GM12891 (cell line): ENCODE measurements around the gene SRSF12.

Experiments used
- DNase-seq: peaks from one replicate; pipeline ENCODE4 v3.0.0; 2011; ENCODE audit warnings: low spot score; ENCODE audit not compliant: insufficient read length
- FAIRE-seq: peaks from 2 replicates; lab custom pipeline; 2011; peaks lifted over from hg19 to GRCh38; lab: Jason Lieb, UNC
- PAX5 ChIP-seq: IDR thresholded peaks from 2 replicates; pipeline ENCODE4 v1.6.1; 2011; ENCODE audit warnings: low read length, moderate library complexity, mild to moderate bottlenecking; ENCODE audit not compliant: insufficient read depth, severe bottlenecking
- POLR2A ChIP-seq: IDR thresholded peaks from 2 replicates; pipeline ENCODE4 v1.6.1; 2011; ENCODE audit warnings: low read depth, low read length, control low read depth
- POLR2AphosphoS5 ChIP-seq: IDR thresholded peaks from 2 replicates; pipeline ENCODE4 v1.6.1; 2011; ENCODE audit warnings: low read depth, low read length, control low read depth
- POU2F2 ChIP-seq: IDR thresholded peaks from 2 replicates; pipeline ENCODE4 v1.6.1; 2011; ENCODE audit warnings: low read depth, mild to moderate bottlenecking, control low read depth, low read length, moderate library complexity
- SPI1 ChIP-seq: IDR thresholded peaks from 2 replicates; pipeline ENCODE4 v1.6.1; 2011; ENCODE audit warnings: low read depth, low read length, control low read depth
- TAF1 ChIP-seq: IDR thresholded peaks from 2 replicates; pipeline ENCODE4 v1.6.1; 2011; ENCODE audit warnings: low read depth, low read length, control low read depth

The SRSF12 gene

GRCh38 chr6:89098461-89098860 lies 19.4 kb downstream of the SRSF12 start:
- no peak for FAIRE-seq
- DNase-seq = no peak
- TF ChIP-seq PAX5 (no peak), POLR2AphosphoS5 (no peak), TAF1 (no peak), POU2F2 (no peak), POLR2A (no peak), SPI1 (no peak)

- DNase-seq (no peak), FAIRE-seq (no peak)
- TF ChIP-seq POLR2AphosphoS5 (no peak), POLR2A (no peak), TAF1 (no peak), SPI1 (no peak), PAX5 (no peak), POU2F2 (no peak)
Observed at GRCh38 chr6:89087881-89088280, 30.0 kb downstream of the SRSF12 start.

GRCh38 chr6:89085409-89086205 lies 32.3 kb downstream of the SRSF12 start:
- no peak for DNase-seq
- FAIRE-seq = no peak
- no peak for TF ChIP-seq POU2F2
- TF ChIP-seq POLR2AphosphoS5 = peak; percentile 48

- no peak for TF ChIP-seq POU2F2
- TF ChIP-seq POLR2A = no peak
- no peak for TF ChIP-seq POLR2AphosphoS5
- no peak for TF ChIP-seq TAF1
- no peak for TF ChIP-seq PAX5
- TF ChIP-seq SPI1 = no peak
- FAIRE-seq = no peak
- DNase-seq = no peak
Observed at GRCh38 chr6:89084954-89085353, 32.9 kb downstream of the SRSF12 start.

- no peak for DNase-seq
- no peak for FAIRE-seq
- TF ChIP-seq SPI1 (no peak), PAX5 (no peak), POLR2A (no peak)
Observed at GRCh38 chr6:89084542-89084941, 33.3 kb downstream of the SRSF12 start.

GRCh38 chr6:89082486-89082891 lies 35.4 kb downstream of the SRSF12 start:
- TF ChIP-seq TAF1 = no peak
- no peak for TF ChIP-seq PAX5
- no peak; the same call in 1 of the 2 replicates for TF ChIP-seq POLR2AphosphoS5
- TF ChIP-seq POLR2A = no peak
- no peak for TF ChIP-seq POU2F2
- TF ChIP-seq SPI1 = no peak
- FAIRE-seq (no peak), DNase-seq (no peak)

GRCh38 chr6:89081423-89082322 lies 36.2 kb downstream of the SRSF12 start:
- peak; percentile 77 for DNase-seq
- peak; percentile 91 for FAIRE-seq
- TF ChIP-seq SPI1 (0 out of 2 replicates have a peak, but pooled peaks have one; percentile 5), POU2F2 (peak; percentile 48; the same call in 1 of the 2 replicates), PAX5 (peak; percentile 71), TAF1 (no peak), POLR2AphosphoS5 (peak; percentile 84), POLR2A (peak; percentile 81)

GRCh38 chr6:89081129-89081422 lies 36.8 kb downstream of the SRSF12 start:
- TF ChIP-seq SPI1 (no peak), POU2F2 (no peak), POLR2A (no peak), POLR2AphosphoS5 (no peak), TAF1 (no peak), PAX5 (no peak)
- DNase-seq (no peak), FAIRE-seq (no peak)

GRCh38 chr6:89080281-89081128 lies 37.4 kb downstream of the SRSF12 start, which contains the start of gene PNRC1:
Gene PNRC1 (plus strand): TSS chr6:89080751. CDS start chr6:89080895, 144 bp downstream.
- DNase-seq = peak; percentile 81
- peak; percentile 97 for FAIRE-seq
- TF ChIP-seq POU2F2 = peak; percentile 85
- TF ChIP-seq PAX5 = peak; percentile 18
- TF ChIP-seq SPI1 = no peak
- peak; percentile 97 for TF ChIP-seq TAF1
- TF ChIP-seq POLR2AphosphoS5 = peak; percentile 99
- TF ChIP-seq POLR2A = peak; percentile 98
